Hematopoietic multipotent progenitor cell (in vitro differentiated cells): ENCODE data around the gene KSR2. TPM values are rescaled to one million over a fixed set of nuclear protein-coding genes. Genes with fewer than 3 reads are reported as not detected.

Source experiments
- DNase-seq, 3 donors: peaks; one replicate each; pipeline ENCODE4 v3.0.0-alpha.2; 2011 to 2015; ENCODE audit warnings: low read depth in 2 of 3, low spot score in 2 of 3
- total RNA-seq: library from RNA; depleted of rRNA; stranded (reverse); fragments of >200 nt; gene quantifications from one replicate; pipeline ENCODE4 v1.2.3, GENCODE V29; 2012

The KSR2 gene
- total RNA-seq, 1 donor, result under 0.01 TPM

- DNase-seq, result no peak
These were observed 377.8 kb downstream of the KSR2 start for GRCh38 chr12:117590999-117591398.

- no peak for DNase-seq
These were observed 378.4 kb downstream of the KSR2 start for GRCh38 chr12:117590386-117590785.

GRCh38 chr12:117589021-117589420 lies 379.8 kb downstream of the KSR2 start:
- no peak for DNase-seq

- peak in 2 of 3 donors; percentile 7 to 32 for DNase-seq
These were observed 381.0 kb downstream of the KSR2 start for GRCh38 chr12:117587631-117588287.

- DNase-seq, result no peak
These were observed 385.0 kb downstream of the KSR2 start for GRCh38 chr12:117583677-117584225.

- no peak for DNase-seq
These were observed 385.7 kb downstream of the KSR2 start for GRCh38 chr12:117583092-117583491.

GRCh38 chr12:117582135-117582784 lies 386.5 kb downstream of the KSR2 start:
- no peak for DNase-seq

GRCh38 chr12:117580718-117581062 lies 388.1 kb downstream of the KSR2 start:
- DNase-seq, result no peak

GRCh38 chr12:117580015-117580717 lies 388.6 kb downstream of the KSR2 start:
- DNase-seq, result no peak

- no peak for DNase-seq
These were observed 391.6 kb downstream of the KSR2 start for GRCh38 chr12:117577122-117577657.

- no peak for DNase-seq
These were observed 392.7 kb downstream of the KSR2 start for GRCh38 chr12:117576053-117576452.

GRCh38 chr12:117574655-117575054 lies 394.1 kb downstream of the KSR2 start:
- DNase-seq, result no peak

GRCh38 chr12:117572755-117573154 lies 396.0 kb downstream of the KSR2 start:
- no peak for DNase-seq

GRCh38 chr12:117571321-117571720 lies 397.5 kb downstream of the KSR2 start:
- DNase-seq, result no peak

- no peak for DNase-seq
These were observed 398.2 kb downstream of the KSR2 start for GRCh38 chr12:117570608-117571007.

GRCh38 chr12:117567644-117568216 lies 401.1 kb downstream of the KSR2 start:
- no peak for DNase-seq

GRCh38 chr12:117564881-117565280 lies 403.9 kb downstream of the KSR2 start:
- DNase-seq, result no peak

GRCh38 chr12:117563706-117564105 lies 405.1 kb downstream of the KSR2 start:
- DNase-seq, result no peak

GRCh38 chr12:117563007-117563406 lies 405.8 kb downstream of the KSR2 start:
- no peak for DNase-seq

GRCh38 chr12:117561990-117562389 lies 406.8 kb downstream of the KSR2 start:
- no peak for DNase-seq

- no peak for DNase-seq
These were observed 408.8 kb downstream of the KSR2 start for GRCh38 chr12:117559978-117560377.
